Chondrocyte (in vitro differentiated cells): ENCODE data around the gene TAGLN2. TPM values are rescaled to one million over a fixed set of nuclear protein-coding genes. Genes with fewer than 3 reads are reported as not detected.

ENCODE experiments used
- DNase-seq: peaks from one replicate; pipeline ENCODE4 v3.0.0; 2021; ENCODE audit warnings: mixed read lengths, low spot score
- H3K27ac Mint-ChIP-seq: one replicate; pipeline ENCODE4 v1.8.0; 2021; ENCODE audit warnings: mild to moderate bottlenecking, moderate library complexity, mixed read lengths; ENCODE audit not compliant: unreplicated experiment
- H3K27me3 Mint-ChIP-seq: 2 replicates; pipeline ENCODE4 v1.8.0; 2021; ENCODE audit warnings: low read depth, mixed read lengths
- H3K36me3 Mint-ChIP-seq: 2 replicates; pipeline ENCODE4 v1.8.0; 2021; ENCODE audit warnings: low read depth, mixed read lengths
- H3K4me1 Mint-ChIP-seq: 2 replicates; pipeline ENCODE4 v1.8.0; 2021; ENCODE audit warnings: low read depth, mild to moderate bottlenecking, mixed read lengths
- H3K4me3 Mint-ChIP-seq: one replicate; pipeline ENCODE4 v1.8.0; 2021; ENCODE audit warnings: mild to moderate bottlenecking, moderate library complexity, mixed read lengths; ENCODE audit not compliant: unreplicated experiment
- H3K9me3 Mint-ChIP-seq: 2 replicates; pipeline ENCODE4 v1.8.0; 2021; ENCODE audit warnings: low read depth, mixed read lengths
- total RNA-seq: library from RNA; stranded (reverse); gene quantifications from 3 replicates; pipeline ENCODE4 v1.2.1, GENCODE V29; 2021
- TF ChIP-seq, protein P1 (sequence below): fragments of 200-600 bp; sonication (generic); IDR thresholded peaks from 2 replicates; pipeline ENCODE4 v1.5.0; 2021; ENCODE audit warnings: antibody characterized with exemption, mild to moderate bottlenecking, moderate library complexity

Gene TAGLN2
- total RNA-seq, 1 donor from 2014 or later, result 392 TPM

- Mint-ChIP-seq H3K4me1 (no peaks in the 10 kb centered on the region), H3K27me3 (peaks cover 27% of the 10 kb centered on the region), H3K36me3 (no peaks in the 10 kb centered on the region), H3K4me3 (no peak overlapping the region), H3K27ac (no peak overlapping the region), H3K9me3 (no peaks in the 10 kb centered on the region)
- DNase-seq, result peak; percentile 63
- TF ChIP-seq, protein P1, sequence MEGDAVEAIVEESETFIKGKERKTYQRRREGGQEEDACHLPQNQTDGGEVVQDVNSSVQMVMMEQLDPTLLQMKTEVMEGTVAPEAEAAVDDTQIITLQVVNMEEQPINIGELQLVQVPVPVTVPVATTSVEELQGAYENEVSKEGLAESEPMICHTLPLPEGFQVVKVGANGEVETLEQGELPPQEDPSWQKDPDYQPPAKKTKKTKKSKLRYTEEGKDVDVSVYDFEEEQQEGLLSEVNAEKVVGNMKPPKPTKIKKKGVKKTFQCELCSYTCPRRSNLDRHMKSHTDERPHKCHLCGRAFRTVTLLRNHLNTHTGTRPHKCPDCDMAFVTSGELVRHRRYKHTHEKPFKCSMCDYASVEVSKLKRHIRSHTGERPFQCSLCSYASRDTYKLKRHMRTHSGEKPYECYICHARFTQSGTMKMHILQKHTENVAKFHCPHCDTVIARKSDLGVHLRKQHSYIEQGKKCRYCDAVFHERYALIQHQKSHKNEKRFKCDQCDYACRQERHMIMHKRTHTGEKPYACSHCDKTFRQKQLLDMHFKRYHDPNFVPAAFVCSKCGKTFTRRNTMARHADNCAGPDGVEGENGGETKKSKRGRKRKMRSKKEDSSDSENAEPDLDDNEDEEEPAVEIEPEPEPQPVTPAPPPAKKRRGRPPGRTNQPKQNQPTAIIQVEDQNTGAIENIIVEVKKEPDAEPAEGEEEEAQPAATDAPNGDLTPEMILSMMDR, result no peak
Observed at GRCh38 chr1:159934136-159935039, 9.1 kb upstream of the TAGLN2 start.

- Mint-ChIP-seq H3K27ac (no peak overlapping the region), H3K4me1 (no peaks in the 10 kb centered on the region), H3K27me3 (peaks cover 18% of the 10 kb centered on the region), H3K9me3 (no peaks in the 10 kb centered on the region), H3K4me3 (no peak overlapping the region), H3K36me3 (no peaks in the 10 kb centered on the region)
- no peak for DNase-seq
- TF ChIP-seq, protein P1, result no peak
Observed at GRCh38 chr1:159933347-159933746, 8.0 kb upstream of the TAGLN2 start.

DNA sequence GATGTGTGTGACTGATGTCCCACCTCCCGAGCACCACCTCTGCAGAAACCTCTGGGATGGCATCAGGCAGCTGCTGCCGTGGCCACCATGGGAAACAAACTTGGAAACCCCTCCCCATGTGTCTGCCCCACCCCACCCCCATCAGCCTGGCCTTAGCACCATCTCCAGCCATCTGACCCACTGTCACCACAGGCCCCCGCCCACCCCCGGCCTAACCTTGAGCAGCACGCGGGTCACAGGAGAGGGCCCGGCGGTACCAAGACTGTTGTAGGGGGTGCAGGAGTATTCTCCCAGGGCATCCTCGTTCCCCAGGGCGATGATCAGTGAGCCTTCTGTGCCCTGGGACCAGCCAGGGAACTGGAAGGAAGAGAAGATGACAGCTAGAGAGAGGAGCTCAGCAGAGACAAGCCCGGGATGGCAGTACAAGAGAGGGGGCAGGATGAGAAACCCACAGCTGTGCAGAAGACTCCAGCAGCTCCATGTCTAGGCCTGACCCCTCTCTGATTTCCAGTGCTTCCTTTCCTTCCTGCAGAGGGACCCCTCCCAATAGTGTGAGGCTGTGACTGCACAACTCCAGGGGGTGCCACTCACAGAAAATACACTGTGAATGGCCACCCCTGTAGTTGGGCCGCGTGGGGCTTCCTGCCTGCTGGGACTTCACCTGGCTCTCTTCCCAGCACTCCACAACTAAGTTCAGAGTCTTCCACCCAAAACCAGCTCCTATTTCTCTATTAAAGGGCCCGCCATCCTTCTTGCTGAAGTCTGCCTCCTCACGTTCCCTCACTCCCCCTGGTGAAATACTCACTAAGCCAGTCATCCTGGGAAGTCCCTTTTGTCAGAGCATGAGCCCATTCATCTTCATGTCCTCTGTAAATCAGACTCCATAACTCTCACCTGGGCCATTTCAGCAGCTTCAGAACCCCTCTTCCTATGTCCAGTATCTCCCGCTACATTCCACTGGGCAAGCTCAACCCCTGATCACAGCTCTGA lies 7.3 kb upstream of the TAGLN2 start:
- TF ChIP-seq, protein P1, result no peak
- Mint-ChIP-seq H3K27me3 (peaks cover 15% of the 10 kb centered on the region), H3K36me3 (no peaks in the 10 kb centered on the region), H3K9me3 (no peaks in the 10 kb centered on the region), H3K4me1 (no peaks in the 10 kb centered on the region), H3K4me3 (no peak overlapping the region), H3K27ac (no peak overlapping the region)
- DNase-seq, result peak; percentile 71

DNA sequence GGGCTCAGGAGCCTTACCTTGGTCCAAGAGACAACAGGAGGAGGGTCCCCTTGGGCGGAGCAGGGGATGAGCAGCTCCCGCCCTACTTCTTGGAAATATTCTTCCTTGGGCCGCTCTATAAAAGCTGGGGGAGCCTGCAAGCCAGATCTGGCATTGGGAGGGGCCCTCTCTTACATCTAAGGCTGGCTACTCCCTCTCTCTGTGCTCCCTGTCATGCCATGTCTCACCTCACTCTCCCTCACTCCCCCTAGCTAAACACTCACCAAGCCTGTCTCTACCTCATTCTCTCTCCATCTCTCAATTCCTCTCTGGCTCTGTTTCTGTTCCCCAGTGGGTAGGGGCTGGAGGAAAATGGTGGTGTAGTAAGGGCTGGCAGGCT lies 6.5 kb upstream of the TAGLN2 start:
- Mint-ChIP-seq H3K36me3 (no peaks in the 10 kb centered on the region), H3K27ac (no peak overlapping the region), H3K4me1 (no peaks in the 10 kb centered on the region), H3K27me3 (peaks cover 15% of the 10 kb centered on the region), H3K9me3 (no peaks in the 10 kb centered on the region), H3K4me3 (no peak overlapping the region)
- no peak for DNase-seq
- TF ChIP-seq, protein P1, result no peak
